Suprapubic skin (tissue), 4 donors: ENCODE data around the gene SPP1. TPM values are rescaled to one million over a fixed set of nuclear protein-coding genes. Genes with fewer than 3 reads are reported as not detected.

ENCODE experiments used
- DNase-seq, 2 donors: peaks; one replicate each; pipeline ENCODE4 v3.0.0-alpha.2; 2019; ENCODE audit warnings: low spot score in 2 of 2
- H3K27ac ChIP-seq: fragments of 200-600 bp; sonication (generic); one replicate; pipeline ENCODE4 v1.5.1; 2019
- H3K27me3 ChIP-seq: fragments of 200-600 bp; sonication (generic); one replicate; pipeline ENCODE4 v1.5.1; 2019
- H3K36me3 ChIP-seq: fragments of 200-600 bp; sonication (generic); one replicate; pipeline ENCODE4 v1.5.1; 2019
- H3K4me1 ChIP-seq: fragments of 200-600 bp; sonication (generic); one replicate; pipeline ENCODE4 v1.5.1; 2019
- H3K4me3 ChIP-seq: fragments of 200-600 bp; sonication (generic); one replicate; pipeline ENCODE4 v1.5.1; 2019; ENCODE audit warnings: mild to moderate bottlenecking
- H3K9me3 ChIP-seq: fragments of 200-600 bp; sonication (generic); one replicate; pipeline ENCODE4 v1.5.1; 2019
- CTCF ChIP-seq, 2 donors: fragments of 200-600 bp in 1 of 2; fragments of 450-650 bp in 1 of 2; sonication (generic) in 1 of 2; IDR thresholded peaks; one replicate each; pipeline ENCODE4 v1.5.1; 2016 to 2019; ENCODE audit warnings: antibody characterized with exemption in 2 of 2, mild to moderate bottlenecking in 1 of 2, moderate library complexity in 1 of 2
- EP300 ChIP-seq: sonication (generic); formaldehyde crosslinking; IDR thresholded peaks from one replicate; pipeline ENCODE4 v1.6.1; 2017; ENCODE audit warnings: antibody characterized with exemption
- POLR2A ChIP-seq, 2 donors: fragments of 450-650 bp; IDR thresholded peaks; one replicate each; pipeline ENCODE4 v1.6.1; 2017; ENCODE audit warnings: antibody characterized with exemption in 2 of 2, mild to moderate bottlenecking in 2 of 2, moderate library complexity in 2 of 2
- POLR2AphosphoS5 ChIP-seq, 3 donors: sonication (generic); formaldehyde crosslinking; IDR thresholded peaks; one replicate each; pipeline ENCODE4 v1.6.1; 2017; ENCODE audit warnings: antibody characterized with exemption in 3 of 3
- WGBS: methylation state at CpG from one replicate; pipeline ENCODE4 v1.1.5; 2018; 5-methylcytosine and 5-hydroxymethylcytosine counted together
- total RNA-seq, 4 donors: library from RNA; depleted of rRNA; stranded (reverse); fragments of >200 nt; gene quantifications; one replicate each; pipeline ENCODE4 v1.1.0, GENCODE V29; 2016

Gene SPP1
- total RNA-seq, 4 donors from 2014 or later, result 2.0 to 11.3 (median 2.9) TPM; not detected in 1

GRCh38 chr4:88029556-88029955, 54.0 kb downstream of the SPP1 start:
- 80% methylated on average over 3 of the region's 3 CpGs for WGBS

GRCh38 chr4:88030565-88031310, 55.2 kb downstream of the SPP1 start:
- DNase-seq, result no peak
- H3K9me3 ChIP-seq, result peaks cover 7% of the 10 kb centered on the region
- no peaks in the 10 kb centered on the region for H3K27me3 ChIP-seq
- no peak overlapping the region for H3K4me3 ChIP-seq
- 86% methylated on average over 12 of the region's 12 CpGs for WGBS
- no peak overlapping the region for H3K27ac ChIP-seq
- peaks cover 16% of the 10 kb centered on the region for H3K36me3 ChIP-seq
- H3K4me1 ChIP-seq, result no peaks in the 10 kb centered on the region
- TF ChIP-seq CTCF (IDR thresholded peaks at IDR 0.05), result no peak
- no peak for TF ChIP-seq EP300
- no peak for TF ChIP-seq POLR2A (IDR thresholded peaks at IDR 0.05)
- no peak for TF ChIP-seq POLR2AphosphoS5 (IDR thresholded peaks at IDR 0.05)

More at GRCh38 chr4:88029556-88029955, 54.0 kb downstream of the SPP1 start:
- H3K27me3 ChIP-seq, result no peaks in the 10 kb centered on the region
- H3K36me3 ChIP-seq, result peaks cover 14% of the 10 kb centered on the region
- peaks cover 10% of the 10 kb centered on the region for H3K9me3 ChIP-seq
- no peak overlapping the region for H3K4me3 ChIP-seq
- no peaks in the 10 kb centered on the region for H3K4me1 ChIP-seq
- no peak for DNase-seq
- TF ChIP-seq POLR2AphosphoS5 (IDR thresholded peaks at IDR 0.05), result no peak
- no peak for TF ChIP-seq CTCF (IDR thresholded peaks at IDR 0.05)
- no peak for TF ChIP-seq EP300
- no peak for TF ChIP-seq POLR2A (IDR thresholded peaks at IDR 0.05)
- H3K27ac ChIP-seq, result no peak overlapping the region

Other genes starting within 250 kb of the SPP1 start
- not detected for gene IBSP, start 176.2 kb upstream of the SPP1 start, total RNA-seq
- gene MEPE, start 142.7 kb upstream of the SPP1 start, total RNA-seq, result not detected
- gene PKD2, start 31.9 kb downstream of the SPP1 start, total RNA-seq, result 10 to 100 TPM; 10.8 to 36.7 (median 18.2) TPM
- 1 to 10 TPM in 3 of 4 donors, under 1 TPM in 1; 0.72 to 5.1 (median 2.4) TPM for gene ABCG2, start 182.9 kb downstream of the SPP1 start, total RNA-seq